ENCODE data around the gene TPRX1.

GRCh38 chr19:47752440-47753211 lies 51.7 kb downstream of the TPRX1 start:
- TF ChIP-seq CTCF (conservative IDR thresholded peaks at IDR 0.05) (no peak), EZH2 (IDR thresholded peaks at IDR 0.05; ENCODE audit: low read depth) (no peak)
